CD4-positive, CD25-positive, alpha-beta regulatory T cell (primary cell): ENCODE data around the gene TAGLN. TPM values are rescaled to one million over a fixed set of nuclear protein-coding genes. Genes with fewer than 3 reads are reported as not detected.

ENCODE experiments used
- ATAC-seq, 2 donors: fragments of 150-1000 bp; cut with Tn5 transposase; one replicate each; pipeline ENCODE4 v1.10.0; 2021; ENCODE audit warnings: low read depth in 2 of 2, moderate number of reproducible peaks in 2 of 2, moderate library complexity in 1 of 2
- DNase-seq, 3 donors: peaks; one replicate each; pipeline versions ENCODE4 v3.0.0 to v3.0.0-alpha.2; 2012 to 2022; ENCODE audit warnings: mixed read lengths in 1 of 3
- H3K27ac ChIP-seq: one replicate; pipeline ENCODE4 v1.7.0; 2013; ENCODE audit warnings: mild to moderate bottlenecking, low read length; ENCODE audit not compliant: insufficient read depth, poor library complexity, severe bottlenecking
- H3K27me3 ChIP-seq: one replicate; pipeline ENCODE4 v1.7.0; 2013; ENCODE audit warnings: low read length; ENCODE audit not compliant: control insufficient read depth, insufficient read depth
- H3K36me3 ChIP-seq: one replicate; pipeline ENCODE4 v1.7.0; 2013; ENCODE audit warnings: mild to moderate bottlenecking, low read length, moderate library complexity; ENCODE audit not compliant: control insufficient read depth, insufficient read depth
- H3K4me1 ChIP-seq: 2 replicates; pipeline ENCODE4 v1.7.0; 2013; ENCODE audit warnings: mild to moderate bottlenecking, low read length; ENCODE audit not compliant: insufficient read depth, control insufficient read depth, poor library complexity, severe bottlenecking
- H3K4me3 ChIP-seq: one replicate; pipeline ENCODE4 v1.7.0; 2013; ENCODE audit warnings: low read depth, mild to moderate bottlenecking, low read length, moderate library complexity
- H3K9me3 ChIP-seq, 2 experiments: 1 replicate in 1 of 2; 2 replicates in 1 of 2; pipeline ENCODE4 v1.7.0; 2013; ENCODE audit warnings: low read length in 2 of 2, mild to moderate bottlenecking in 1 of 2, moderate library complexity in 1 of 2; ENCODE audit not compliant: control insufficient read depth in 2 of 2
- H3K27ac Mint-ChIP-seq, 3 donors: one replicate each; pipeline ENCODE4 v1.8.0; 2020 to 2022; ENCODE audit warnings: mild to moderate bottlenecking in 3 of 3, mixed read lengths in 3 of 3, moderate library complexity in 2 of 3
- H3K27me3 Mint-ChIP-seq: one replicate; pipeline ENCODE4 v1.8.0; 2022; ENCODE audit warnings: mild to moderate bottlenecking, mixed read lengths
- H3K36me3 Mint-ChIP-seq: one replicate; pipeline ENCODE4 v1.8.0; 2020; ENCODE audit warnings: mixed read lengths
- H3K4me1 Mint-ChIP-seq, 4 donors: one replicate each; pipeline ENCODE4 v1.8.0; 2020 to 2022; ENCODE audit warnings: mixed read lengths in 4 of 4, mild to moderate bottlenecking in 1 of 4
- H3K4me3 Mint-ChIP-seq, 4 donors: one replicate each; pipeline ENCODE4 v1.8.0; 2020 to 2022; ENCODE audit warnings: mild to moderate bottlenecking in 4 of 4, mixed read lengths in 4 of 4, moderate library complexity in 3 of 4
- H3K9me3 Mint-ChIP-seq, 7 donors: one replicate each; pipeline ENCODE4 v1.8.0; 2020 to 2022; ENCODE audit warnings: mixed read lengths in 7 of 7, mild to moderate bottlenecking in 3 of 7, moderate library complexity in 2 of 7
- polyA plus RNA-seq, 4 donors: library from polyadenylated mRNA; unstranded; fragments of 300-500 nt; fragmentation: Illumina TruSeq; gene quantifications; one replicate each; pipeline ENCODE4 v1.2.3, GENCODE V29; 2021
- total RNA-seq: library from RNA; stranded (reverse); gene quantifications from one replicate; pipeline ENCODE4 v1.2.3, GENCODE V29; 2022

TAGLN gene
- total and polyA plus RNA-seq, 5 donors from 2014 or later, result 0.25 to 11.7 (median 0.89) TPM

- peaks cover 78% of the 10 kb centered on the region for H3K36me3 ChIP-seq
- H3K4me3 ChIP-seq, result no peak overlapping the region
- peak; percentile 62 to 76 for ATAC-seq
- DNase-seq, result peak; percentile 42 to 81 (median 75)
- no peaks in the 10 kb centered on the region for H3K9me3 ChIP-seq
- Mint-ChIP-seq H3K9me3 (no peaks in the 10 kb centered on the region), H3K36me3 (peaks cover 35% of the 10 kb centered on the region), H3K4me1 (peaks cover 0 to 52% (median 35%) of the 10 kb centered on the region in 4 donors), H3K27me3 (no peaks in the 10 kb centered on the region), H3K27ac (peak overlapping the region; percentile 12 to 86 (median 62)), H3K4me3 (peak overlapping the region; percentile 24 to 80 (median 55))
- no peak overlapping the region for H3K27ac ChIP-seq
- H3K4me1 ChIP-seq, result peaks cover 35% of the 10 kb centered on the region
- H3K27me3 ChIP-seq, result no peaks in the 10 kb centered on the region
Measured at GRCh38 chr11:117226388-117227385, 27.5 kb downstream of the TAGLN start.

- Histone ChIP-seq H3K27ac (no peak overlapping the region), H3K4me1 (peaks cover 38% of the 10 kb centered on the region), H3K27me3 (no peaks in the 10 kb centered on the region), H3K9me3 (no peaks in the 10 kb centered on the region), H3K36me3 (peaks cover 66% of the 10 kb centered on the region), H3K4me3 (no peak overlapping the region)
- no peak for ATAC-seq
- peaks cover 31% of the 10 kb centered on the region for H3K36me3 Mint-ChIP-seq
- H3K9me3 Mint-ChIP-seq, result no peaks in the 10 kb centered on the region
- H3K4me3 Mint-ChIP-seq, result peak overlapping the region; percentile 15 to 72 (median 68)
- peak overlapping the region; percentile 60 to 75 (median 66) for H3K27ac Mint-ChIP-seq
- DNase-seq, result no peak
- H3K4me1 Mint-ChIP-seq, result peaks cover 0 to 57% (median 36%) of the 10 kb centered on the region in 4 donors
- H3K27me3 Mint-ChIP-seq, result no peaks in the 10 kb centered on the region
Measured at GRCh38 chr11:117228091-117228490, 28.9 kb downstream of the TAGLN start.

- Mint-ChIP-seq H3K4me3 (peak overlapping the region; percentile 93 to 100 (median 96)), H3K27me3 (no peaks in the 10 kb centered on the region), H3K27ac (peak overlapping the region; percentile 95 to 100 (median 97)), H3K4me1 (peaks cover 0 to 67% (median 48%) of the 10 kb centered on the region in 4 donors), H3K36me3 (peaks cover 31% of the 10 kb centered on the region), H3K9me3 (no peaks in the 10 kb centered on the region)
- Histone ChIP-seq H3K9me3 (no peaks in the 10 kb centered on the region), H3K36me3 (peaks cover 53% of the 10 kb centered on the region), H3K4me3 (peak overlapping the region; percentile 97), H3K27me3 (no peaks in the 10 kb centered on the region), H3K4me1 (peaks cover 49% of the 10 kb centered on the region), H3K27ac (peak overlapping the region; percentile 92)
- no peak for DNase-seq
- no peak for ATAC-seq
Measured at GRCh38 chr11:117229411-117229810, 30.2 kb downstream of the TAGLN start.

- Mint-ChIP-seq H3K27ac (peak overlapping the region; percentile 95 to 100 (median 97)), H3K4me1 (peaks cover 0 to 67% (median 49%) of the 10 kb centered on the region in 4 donors), H3K9me3 (no peaks in the 10 kb centered on the region), H3K36me3 (peaks cover 31% of the 10 kb centered on the region), H3K27me3 (no peaks in the 10 kb centered on the region), H3K4me3 (peak overlapping the region; percentile 93 to 100 (median 96))
- Histone ChIP-seq H3K27ac (peak overlapping the region; percentile 92), H3K36me3 (peaks cover 48% of the 10 kb centered on the region), H3K4me1 (peaks cover 49% of the 10 kb centered on the region), H3K27me3 (no peaks in the 10 kb centered on the region), H3K9me3 (no peaks in the 10 kb centered on the region), H3K4me3 (peak overlapping the region; percentile 97)
- ATAC-seq, result no peak
- no peak for DNase-seq
Measured at GRCh38 chr11:117229931-117230285, 30.7 kb downstream of the TAGLN start.

GRCh38 chr11:117230286-117230961, 31.3 kb downstream of the TAGLN start:
- Mint-ChIP-seq H3K9me3 (no peaks in the 10 kb centered on the region), H3K4me3 (peak overlapping the region; percentile 93 to 100 (median 96)), H3K4me1 (peaks cover 0 to 64% (median 49%) of the 10 kb centered on the region in 4 donors), H3K27me3 (no peaks in the 10 kb centered on the region), H3K27ac (peak overlapping the region; percentile 95 to 100 (median 97)), H3K36me3 (peaks cover 31% of the 10 kb centered on the region)
- Histone ChIP-seq H3K27ac (peak overlapping the region; percentile 92), H3K36me3 (peaks cover 42% of the 10 kb centered on the region), H3K4me3 (peak overlapping the region; percentile 97), H3K27me3 (no peaks in the 10 kb centered on the region), H3K9me3 (no peaks in the 10 kb centered on the region), H3K4me1 (peaks cover 49% of the 10 kb centered on the region)
- DNase-seq, result peak in 2 of 3 donors; percentile 75 to 87
- peak; percentile 49 to 54 for ATAC-seq

GRCh38 chr11:117230999-117231841, 32.0 kb downstream of the TAGLN start:
- no peaks in the 10 kb centered on the region for H3K9me3 ChIP-seq
- H3K27ac Mint-ChIP-seq, result peak overlapping the region; percentile 95 to 100 (median 97)
- no peaks in the 10 kb centered on the region for H3K27me3 ChIP-seq
- no peaks in the 10 kb centered on the region for H3K27me3 Mint-ChIP-seq
- peaks cover 0 to 63% (median 48%) of the 10 kb centered on the region in 4 donors for H3K4me1 Mint-ChIP-seq
- H3K36me3 Mint-ChIP-seq, result peaks cover 31% of the 10 kb centered on the region
- ATAC-seq (no peak), DNase-seq (peak in 1 of 3 donors; percentile 23)
- peak overlapping the region; percentile 97 for H3K4me3 ChIP-seq
- peaks cover 37% of the 10 kb centered on the region for H3K36me3 ChIP-seq
- H3K27ac ChIP-seq, result peak overlapping the region; percentile 92
- H3K4me1 ChIP-seq, result peaks cover 49% of the 10 kb centered on the region
- no peaks in the 10 kb centered on the region for H3K9me3 Mint-ChIP-seq
- H3K4me3 Mint-ChIP-seq, result peak overlapping the region; percentile 93 to 100 (median 96)

- Histone ChIP-seq H3K4me3 (peak within 1 kb of the TSS; percentile 97), H3K36me3 (peaks cover 31% of the 10 kb centered on the region), H3K4me1 (peaks cover 43% of the 10 kb centered on the region), H3K27ac (peak within 1 kb of the TSS; percentile 92), H3K27me3 (no peaks in the 10 kb centered on the region), H3K9me3 (no peaks in the 10 kb centered on the region)
- Mint-ChIP-seq H3K27ac (peak within 1 kb of the TSS; percentile 95 to 100 (median 99)), H3K4me1 (peaks cover 0 to 63% (median 43%) of the 10 kb centered on the region in 4 donors), H3K9me3 (peaks cover 0 to 1% (median 0%) of the 10 kb centered on the region in 7 donors), H3K4me3 (peak within 1 kb of the TSS; percentile 93 to 100 (median 98)), H3K27me3 (no peaks in the 10 kb centered on the region), H3K36me3 (peaks cover 27% of the 10 kb centered on the region)
- no peak for ATAC-seq
- no peak for DNase-seq
Measured at GRCh38 chr11:117231842-117232091, 32.6 kb downstream of the TAGLN start, which contains the start of gene PCSK7. Gene PCSK7 (minus strand): TSS chr11:117232073. CDS start chr11:117229844, 2,229 bp downstream.
